K562 (cell line): ENCODE measurements around the gene DYNC1H1. TPM values are rescaled to one million over a fixed set of nuclear protein-coding genes. Genes with fewer than 3 reads are reported as not detected.
A peak's percentile ranks its signal among the peaks of the same experiment; 100 is the strongest.

ENCODE experiments used
- ATAC-seq: fragments of 200-7000 bp; cut with Tn5 transposase; 3 replicates; pipeline ENCODE4 v1.9.1; 2020; ENCODE audit warnings: moderate library complexity
- BruUV-seq: library from RNA; stranded (reverse); fragments of 400-500 nt; replicated peaks from 2 replicates; lab custom pipeline; 2021; lab: Mats Ljungman, UMichigan
- CTCF ChIA-PET: fragments of 300-600 bp; formaldehyde crosslinking; extraction: SDS; loops from one replicate; lab custom pipeline; 2021; ENCODE audit warnings: low intra/inter-chr PET ratio; lab: Yijun Ruan, JAX
- POLR2A ChIA-PET: fragments of 300-600, 350-650 bp; sonication (Branson Sonifier 250); formaldehyde crosslinking; extraction: SDS; loops from one replicate; lab custom pipeline; 2021; ENCODE audit warnings: antibody characterized with exemption, inconsistent platforms; lab: Yijun Ruan, JAX
- DNase-seq, 4 experiments: peaks; one replicate each; pipeline versions ENCODE4 v3.0.0 to v3.0.0-alpha.2; 2011 to 2018; ENCODE audit warnings: low spot score in 3 of 4, mixed read lengths in 3 of 4; ENCODE audit errors: extremely low read depth in 1 of 4
- FAIRE-seq: peaks from 2 replicates; lab custom pipeline; 2011; peaks lifted over from hg19 to GRCh38; lab: Jason Lieb, UNC
- H2AFZ ChIP-seq: 2 replicates; pipeline ENCODE4 v1.6.0; 2011; ENCODE audit warnings: low read depth, low read length, control low read depth, inconsistent platforms
- H3K27ac ChIP-seq: fragments of 200-600 bp; 3 replicates; pipeline ENCODE4 v1.8.0; 2011; ENCODE audit warnings: low read depth, mild to moderate bottlenecking, control low read depth, inconsistent platforms, low read length, moderate library complexity, mixed read lengths; ENCODE audit errors: extremely low read depth
- H3K27me3 ChIP-seq, 2 experiments: fragments of 300-600 bp in 1 of 2; 2 replicates in 1 of 2; 3 replicates in 1 of 2; pipeline versions ENCODE4 v1.6.0 to v1.8.0; 2011; ENCODE audit warnings: inconsistent platforms in 2 of 2, low read length in 2 of 2, mild to moderate bottlenecking in 1 of 2, mixed read lengths in 1 of 2, moderate library complexity in 1 of 2; ENCODE audit not compliant: control insufficient read depth in 2 of 2, insufficient read depth in 2 of 2
- H3K36me3 ChIP-seq: fragments of 300-600 bp; 3 replicates; pipeline ENCODE4 v1.8.0; 2011; ENCODE audit warnings: mild to moderate bottlenecking, low read length, inconsistent platforms; ENCODE audit not compliant: control insufficient read depth, insufficient read depth
- H3K4me1 ChIP-seq, 2 experiments: fragments of 200-600 bp in 1 of 2; replicated peaks in 1 of 2; 2 replicates in 1 of 2; 3 replicates in 1 of 2; pipeline versions ENCODE4 v1.5.1 to v1.8.0; 2011; ENCODE audit warnings: inconsistent platforms in 2 of 2, low read length in 2 of 2, mild to moderate bottlenecking in 1 of 2, mixed read lengths in 1 of 2, moderate library complexity in 1 of 2; ENCODE audit not compliant: control insufficient read depth in 2 of 2, insufficient read depth in 2 of 2
- H3K4me2 ChIP-seq: 2 replicates; pipeline ENCODE4 v1.6.1; 2011; ENCODE audit warnings: low read length, control low read depth, inconsistent platforms, mixed read lengths; ENCODE audit not compliant: insufficient read depth
- H3K4me3 ChIP-seq: fragments of 200-600 bp; sonication (generic), shearing (Covaris generic); 2 replicates; pipeline ENCODE4 v1.5.1; 2016; ENCODE audit warnings: control low read depth, inconsistent platforms
- H3K79me2 ChIP-seq: fragments of 200-600 bp; 3 replicates; pipeline ENCODE4 v1.8.0; 2011; ENCODE audit warnings: low read length, inconsistent platforms; ENCODE audit not compliant: control insufficient read depth, insufficient read depth
- H3K9ac ChIP-seq, 2 experiments: 2 replicates each; pipeline versions ENCODE4 v1.6.0 to v1.6.1; 2011; ENCODE audit warnings: low read depth in 2 of 2, low read length in 2 of 2, control low read depth in 1 of 2, inconsistent platforms in 1 of 2, mild to moderate bottlenecking in 1 of 2, mixed read lengths in 1 of 2; ENCODE audit not compliant: insufficient read depth in 1 of 2
- H3K9me1 ChIP-seq: one replicate; pipeline ENCODE4 v1.6.0; 2011; ENCODE audit warnings: inconsistent platforms, mild to moderate bottlenecking, low read length, moderate library complexity; ENCODE audit not compliant: control insufficient read depth, insufficient read depth
- H3K9me3 ChIP-seq: replicated peaks from 2 replicates; pipeline ENCODE4 v1.5.1; 2011; ENCODE audit warnings: low read depth, low read length, inconsistent platforms; ENCODE audit not compliant: control insufficient read depth, insufficient read depth
- H4K20me1 ChIP-seq: replicated peaks from 2 replicates; pipeline ENCODE4 v1.6.1; 2011; ENCODE audit warnings: low read length, inconsistent platforms, mixed read lengths; ENCODE audit not compliant: control insufficient read depth, insufficient read depth
- BCOR ChIP-seq: fragments of 450-650 bp; IDR thresholded peaks from 2 replicates; pipeline ENCODE4 v1.6.1; 2016
- CCAR2 ChIP-seq: fragments of 200-400 bp; formaldehyde crosslinking; IDR thresholded peaks from 2 replicates; pipeline ENCODE4 v1.6.1; 2017; ENCODE audit warnings: mild to moderate bottlenecking, low read depth, low read length
- CHD2 ChIP-seq: IDR thresholded peaks from 2 replicates; pipeline ENCODE4 v1.6.1; 2011; ENCODE audit warnings: low read depth, low read length
- DMBX1 ChIP-seq: fragments of 250-450 bp; sonication (Bioruptor Pico); IDR thresholded peaks from 2 replicates; pipeline ENCODE4 v1.8.0; 2022; ENCODE audit warnings: inconsistent platforms, mild to moderate bottlenecking, moderate library complexity, borderline replicate concordance
- NFATC3 ChIP-seq: fragments of 450-650 bp; IDR thresholded peaks from 2 replicates; pipeline ENCODE4 v1.6.1; 2017; ENCODE audit warnings: mild to moderate bottlenecking
- NR1H2 ChIP-seq: sonication (generic); formaldehyde crosslinking; IDR thresholded peaks from 2 replicates; pipeline ENCODE4 v1.4.0; 2020; ENCODE audit warnings: mild to moderate bottlenecking, missing genetic modification reagents
- YBX1 ChIP-seq: fragments of 450-650 bp; IDR thresholded peaks from 2 replicates; pipeline ENCODE4 v1.7.1; 2016; ENCODE audit warnings: mild to moderate bottlenecking
- ZNF175 ChIP-seq: fragments of 200-800 bp; sonication (Bioruptor generic); IDR thresholded peaks from 2 replicates; pipeline ENCODE4 v1.6.1; 2016; ENCODE audit warnings: low read depth, mild to moderate bottlenecking, missing genetic modification characterization, missing compliant biosample characterization
- ZNF277 ChIP-seq: fragments of 250-450 bp; sonication (Bioruptor Pico); IDR thresholded peaks from 2 replicates; pipeline ENCODE4 v1.8.0; 2022; ENCODE audit warnings: inconsistent platforms, mild to moderate bottlenecking, moderate library complexity, borderline replicate concordance
- ZNF316 ChIP-seq: fragments of 450-650 bp; IDR thresholded peaks from 2 replicates; pipeline ENCODE4 v1.6.1; 2016
- ZNF436 ChIP-seq: fragments of 250-450, 450-650 bp; sonication (Bioruptor Pico); formaldehyde crosslinking; IDR thresholded peaks from 2 replicates; pipeline ENCODE4 v1.7.0; 2020; ENCODE audit warnings: mild to moderate bottlenecking
- ZNF561 ChIP-seq: fragments of 450-650 bp; formaldehyde crosslinking; conservative IDR thresholded peaks from 2 replicates; pipeline ENCODE4 v1.4.0; 2020; ENCODE audit warnings: mild to moderate bottlenecking, moderate library complexity
- ZNF695 ChIP-seq: fragments of 450-650 bp; formaldehyde crosslinking; IDR thresholded peaks from 2 replicates; pipeline ENCODE4 v1.4.0; 2020; ENCODE audit warnings: mild to moderate bottlenecking, moderate library complexity
- WGBS: fragments of 100-300 bp; shearing (Covaris generic); methylation state at CpG from one replicate; pipeline ENCODE4 v1.1.6; 2016; ENCODE audit warnings: low coverage, mixed read lengths; ENCODE audit not compliant: insufficient coverage; ENCODE audit errors: missing lambda C conversion rate; 5-methylcytosine and 5-hydroxymethylcytosine counted together
- in situ Hi-C: fragments of 300-500 bp; cut with MboI; formaldehyde crosslinking; loops from 4 replicates; pipeline ENCODE4 v1.15.0; 2018; ENCODE audit warnings: inconsistent platforms, mixed read lengths
- intact Hi-C: fragments of 100-400 bp; cut with micrococcal nuclease; formaldehyde crosslinking; loops from 2 replicates; pipeline ENCODE4 v1.14.2; 2022
- polyA plus RNA-seq, 8 experiments: library from polyadenylated mRNA; depleted of rRNA in 4 of 8; stranded (reverse) in 5 of 8; unstranded in 3 of 8; fragments of >200 nt; fragmentation: Nextera tagmentation in 2 of 8; fragmentation: Illumina TruSeq in 1 of 8; extraction: Ambion mirVana in 2 of 8; extraction: Trizol in 1 of 8; gene quantifications; 2 replicates each; pipeline versions ENCODE4 v1.2.1 to v1.2.3, GENCODE V29; 2011 to 2014; ENCODE audit warnings: inconsistent platforms in 1 of 8, missing spikeins in 1 of 8
- total RNA-seq, 7 experiments: library from RNA; depleted of rRNA in 6 of 7; stranded (reverse); fragments of >200 nt in 6 of 7; fragmentation: Illumina TruSeq in 2 of 7; extraction: Trizol in 2 of 7; gene quantifications; 2 replicates each; pipeline versions ENCODE4 v1.2.1 to v1.2.3, GENCODE V29; 2011 to 2021; ENCODE audit warnings: low replicate concordance in 1 of 7
- TF ChIP-seq, protein P1 (sequence below): fragments of 450-650 bp; IDR thresholded peaks from 2 replicates; pipeline ENCODE4 v1.6.1; 2014; ENCODE audit warnings: low read depth, mild to moderate bottlenecking, moderate library complexity, borderline replicate concordance

The DYNC1H1 gene
- total and polyA plus RNA-seq, 9 of the 15 experiments (the other 6 are each of a cell fraction or from before 2014, with no cell fraction given) = 31.9 to 335 (median 115) TPM

- in situ Hi-C loops = no loop called here
- 75% methylated on average over 2 of the region's 4 CpGs for whole genome bisulfite sequencing
- peaks cover 37% of the 10 kb centered on the region for H3K36me3 ChIP-seq
- no peak overlapping the region for H3K27ac ChIP-seq
- ChIA-PET POLR2A (interaction anchor here (1.2 to 2.0 kb wide), 2 partner anchors 11 to 261 kb away, joined by 3 to 6 read pairs; no protein-coding TSS in a partner anchor), CTCF (no interaction called here)
- H3K27me3 ChIP-seq = no peaks in the 10 kb centered on the region
- no peaks in the 10 kb centered on the region for H3K9me3 ChIP-seq
- FAIRE-seq (no peak), DNase-seq (no peak), ATAC-seq (no peak)
- H3K4me2 ChIP-seq = peak overlapping the region; percentile 1; the same call in 1 of the 2 replicates
- no peak for TF ChIP-seq CCAR2
- no peak for TF ChIP-seq BCOR
- BruUV-seq = no TSS peak
- H3K9ac ChIP-seq = no peak overlapping the region; a peak in 1 of 4 replicates
- intact Hi-C loops = loop anchor here (10.0 kb wide), 1 partner anchor 537 kb away; the partner anchor contains the start of gene ANKRD9
- peaks cover 7% of the 10 kb centered on the region; the same call in 1 of the 2 replicates for H4K20me1 ChIP-seq
- no peak overlapping the region for H2AFZ ChIP-seq
- peaks cover 83% of the 10 kb centered on the region for H3K79me2 ChIP-seq
- H3K4me3 ChIP-seq = no peak overlapping the region
- no peaks in the 10 kb centered on the region for H3K9me1 ChIP-seq
- H3K4me1 ChIP-seq = peaks cover 21% of the 10 kb centered on the region in 2 experiments; a peak in 4 of 5 replicates
Measured at GRCh38 chr14:101968186-101968585, 3.8 kb downstream of the DYNC1H1 start.

DNA sequence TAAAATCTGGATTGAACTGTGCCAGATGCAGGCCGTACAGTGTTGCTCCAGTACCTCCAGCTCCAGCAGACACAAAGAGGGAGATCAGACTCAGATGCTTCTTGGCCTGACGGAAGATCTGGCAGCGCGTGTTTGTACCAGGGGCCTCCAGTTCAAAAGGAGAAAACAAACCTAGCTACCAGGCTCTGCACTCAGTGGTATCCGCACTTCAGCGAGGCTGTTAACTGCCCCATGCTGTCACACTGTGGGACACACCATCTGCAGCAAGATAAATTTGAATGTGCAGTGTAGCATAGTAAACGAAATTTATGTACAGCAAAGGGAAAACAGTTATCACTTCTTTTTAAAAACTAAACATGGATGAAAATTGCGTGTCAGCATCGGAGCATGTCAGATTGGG, 5.1 kb downstream of the DYNC1H1 start:
- H3K36me3 ChIP-seq = peaks cover 43% of the 10 kb centered on the region
- ATAC-seq = no peak
- CTCF ChIA-PET = no interaction called here
- H3K9ac ChIP-seq = peak overlapping the region in 1 of 2 experiments; percentile 52; a peak in 1 of 4 replicates
- no peak for DNase-seq
- BruUV-seq = no TSS peak
- H3K27me3 ChIP-seq = no peaks in the 10 kb centered on the region
- no peak for FAIRE-seq
- POLR2A ChIA-PET = interaction anchor here (0.6 kb wide), 1 partner anchor 35 kb away, joined by 3 read pairs; no protein-coding TSS in a partner anchor
- in situ Hi-C loops = no loop called here
- H3K4me3 ChIP-seq = no peak overlapping the region
- H2AFZ ChIP-seq = no peak overlapping the region
- peaks cover 7% of the 10 kb centered on the region; the same call in 1 of the 2 replicates for H4K20me1 ChIP-seq
- H3K9me1 ChIP-seq = no peaks in the 10 kb centered on the region
- H3K4me2 ChIP-seq = no peak overlapping the region
- H3K79me2 ChIP-seq = peaks cover 95% of the 10 kb centered on the region
- no peaks in the 10 kb centered on the region for H3K9me3 ChIP-seq
- no peak overlapping the region for H3K27ac ChIP-seq
- WGBS = 57% methylated on average over 6 of the region's 9 CpGs
- intact Hi-C loops = loop anchor here (10.0 kb wide), 1 partner anchor 535 kb away; the partner anchor contains the start of gene ANKRD9
- peaks cover 10 to 13% of the 10 kb centered on the region in 2 experiments; a peak in 4 of 5 replicates for H3K4me1 ChIP-seq
- TF ChIP-seq ZNF436 (CRISPR knock-in tag) (no peak), CHD2 (no peak), NFATC3 (no peak), YBX1 (no peak), ZNF561 (no peak), ZNF695 (CRISPR knock-in tag) (no peak), DMBX1 (no peak), ZNF175 (CRISPR knock-in tag) (no peak), NR1H2 (CRISPR knock-in tag) (no peak), ZNF316 (no peak), ZNF277 (CRISPR knock-in tag) (no peak)
- TF ChIP-seq, protein P1, sequence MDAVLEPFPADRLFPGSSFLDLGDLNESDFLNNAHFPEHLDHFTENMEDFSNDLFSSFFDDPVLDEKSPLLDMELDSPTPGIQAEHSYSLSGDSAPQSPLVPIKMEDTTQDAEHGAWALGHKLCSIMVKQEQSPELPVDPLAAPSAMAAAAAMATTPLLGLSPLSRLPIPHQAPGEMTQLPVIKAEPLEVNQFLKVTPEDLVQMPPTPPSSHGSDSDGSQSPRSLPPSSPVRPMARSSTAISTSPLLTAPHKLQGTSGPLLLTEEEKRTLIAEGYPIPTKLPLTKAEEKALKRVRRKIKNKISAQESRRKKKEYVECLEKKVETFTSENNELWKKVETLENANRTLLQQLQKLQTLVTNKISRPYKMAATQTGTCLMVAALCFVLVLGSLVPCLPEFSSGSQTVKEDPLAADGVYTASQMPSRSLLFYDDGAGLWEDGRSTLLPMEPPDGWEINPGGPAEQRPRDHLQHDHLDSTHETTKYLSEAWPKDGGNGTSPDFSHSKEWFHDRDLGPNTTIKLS = no peak
